SK-N-SH treated with all-trans-retinoic acid at 6 μM for 48 hours (cell line): ENCODE measurements around the gene YLPM1.

ENCODE experiments used
- ATAC-seq: fragments of 200-7000 bp; cut with Tn5 transposase; 3 replicates; pipeline ENCODE4 v1.9.1; 2020; ENCODE audit warnings: mild to moderate bottlenecking, moderate library complexity
- ARNTL ChIP-seq: fragments of 450-650 bp; formaldehyde crosslinking; IDR thresholded peaks from 2 replicates; pipeline ENCODE4 v1.5.0; 2020; ENCODE audit warnings: low read depth, mild to moderate bottlenecking, moderate library complexity, borderline replicate concordance
- BACH2 ChIP-seq: fragments of 250-450 bp; sonication (Bioruptor Pico); IDR thresholded peaks from 2 replicates; pipeline ENCODE4 v1.9.0; 2021; ENCODE audit warnings: mild to moderate bottlenecking, borderline replicate concordance
- CREB5 ChIP-seq: fragments of 250-450 bp; sonication (Bioruptor Pico); IDR thresholded peaks from 2 replicates; pipeline ENCODE4 v1.5.1; 2020; ENCODE audit warnings: low read depth, mild to moderate bottlenecking, moderate library complexity
- CSDC2 ChIP-seq: fragments of 250-450 bp; sonication (Bioruptor Pico); IDR thresholded peaks from 2 replicates; pipeline ENCODE4 v1.5.0; 2020; ENCODE audit warnings: mild to moderate bottlenecking, moderate library complexity
- CSRNP3 ChIP-seq: fragments of 250-450 bp; sonication (Bioruptor Pico); IDR thresholded peaks from 2 replicates; pipeline ENCODE4 v1.5.1; 2021; ENCODE audit warnings: mild to moderate bottlenecking, moderate library complexity
- ESRRG ChIP-seq: fragments of 250-450 bp; sonication (Bioruptor Pico); IDR thresholded peaks from 2 replicates; pipeline ENCODE4 v1.6.1; 2021; ENCODE audit warnings: mild to moderate bottlenecking
- GLIS3 ChIP-seq: fragments of 250-450 bp; sonication (Bioruptor Pico); IDR thresholded peaks from 2 replicates; pipeline ENCODE4 v1.5.0; 2020; ENCODE audit warnings: mild to moderate bottlenecking, moderate library complexity
- ISL1 ChIP-seq: fragments of 250-450 bp; sonication (Bioruptor Pico); IDR thresholded peaks from 2 replicates; pipeline ENCODE4 v2.1.2; 2022; ENCODE audit warnings: mild to moderate bottlenecking, moderate library complexity
- OSR1 ChIP-seq: fragments of 250-450 bp; sonication (Bioruptor Pico); IDR thresholded peaks from 2 replicates; pipeline ENCODE4 v1.8.0; 2022; ENCODE audit warnings: moderate library complexity, mild to moderate bottlenecking, inconsistent platforms
- PATZ1 ChIP-seq: fragments of 250-450 bp; sonication (Bioruptor Pico); IDR thresholded peaks from 2 replicates; pipeline ENCODE4 v1.8.0; 2020; ENCODE audit warnings: mild to moderate bottlenecking, moderate library complexity, borderline replicate concordance
- POU6F1 ChIP-seq: fragments of 250-450 bp; sonication (Bioruptor Pico); IDR thresholded peaks from 2 replicates; pipeline ENCODE4 v1.8.0; 2021; ENCODE audit warnings: low read depth, mild to moderate bottlenecking, moderate library complexity, borderline replicate concordance
- PPARA ChIP-seq: fragments of 250-450 bp; sonication (Bioruptor Pico); IDR thresholded peaks from 2 replicates; pipeline ENCODE4 v1.5.0; 2020; ENCODE audit warnings: mild to moderate bottlenecking, borderline replicate concordance
- RARB ChIP-seq: fragments of 250-450 bp; sonication (Bioruptor Pico); IDR thresholded peaks from 2 replicates; pipeline ENCODE4 v1.8.0; 2021; ENCODE audit warnings: mild to moderate bottlenecking, moderate library complexity
- SNAI2 ChIP-seq: fragments of 250-450 bp; sonication (Bioruptor Pico); IDR thresholded peaks from 2 replicates; pipeline ENCODE4 v1.5.0; 2020; ENCODE audit warnings: mild to moderate bottlenecking, moderate library complexity
- TCF4 ChIP-seq: fragments of 250-450 bp; sonication (Bioruptor Pico); IDR thresholded peaks from 2 replicates; pipeline ENCODE4 v1.8.0; 2021; ENCODE audit warnings: mild to moderate bottlenecking, moderate library complexity, borderline replicate concordance
- TOX ChIP-seq: fragments of 250-450 bp; sonication (Bioruptor Pico); IDR thresholded peaks from 2 replicates; pipeline ENCODE4 v1.8.0; 2021; ENCODE audit warnings: mild to moderate bottlenecking, moderate library complexity, borderline replicate concordance
- ZC3H10 ChIP-seq: fragments of 250-450 bp; sonication (Bioruptor Pico); IDR thresholded peaks from 2 replicates; pipeline ENCODE4 v1.5.1; 2021; ENCODE audit warnings: mild to moderate bottlenecking, moderate library complexity
- ZFP3 ChIP-seq: fragments of 250-450 bp; sonication (Bioruptor Pico); IDR thresholded peaks from 2 replicates; pipeline ENCODE4 v1.5.0; 2020; ENCODE audit warnings: mild to moderate bottlenecking, moderate library complexity
- ZFP30 ChIP-seq: fragments of 450-650 bp; formaldehyde crosslinking; IDR thresholded peaks from 2 replicates; pipeline ENCODE4 v1.5.0; 2022; ENCODE audit warnings: mild to moderate bottlenecking, moderate library complexity
- ZNF565 ChIP-seq: fragments of 450-650 bp; formaldehyde crosslinking; conservative IDR thresholded peaks from 2 replicates; pipeline ENCODE4 v1.5.0; 2020; ENCODE audit warnings: low read depth, mild to moderate bottlenecking, moderate library complexity
- ZNF70 ChIP-seq: fragments of 450-650 bp; formaldehyde crosslinking; IDR thresholded peaks from 2 replicates; pipeline ENCODE4 v1.5.0; 2020; ENCODE audit warnings: mild to moderate bottlenecking, moderate library complexity
- ZNF8 ChIP-seq: fragments of 450-650 bp; formaldehyde crosslinking; IDR thresholded peaks from 2 replicates; pipeline ENCODE4 v1.5.0; 2020; ENCODE audit warnings: mild to moderate bottlenecking, moderate library complexity

Gene YLPM1

GRCh38 chr14:74824997-74825396 is 61.9 kb downstream of the YLPM1 start (continued):
- TF ChIP-seq POU6F1 (CRISPR knock-in tag): no peak
- no peak for TF ChIP-seq ZNF70 (CRISPR knock-in tag)
- TF ChIP-seq ISL1 (CRISPR knock-in tag): no peak
- TF ChIP-seq CSDC2 (CRISPR knock-in tag): no peak
- no peak for TF ChIP-seq RARB (CRISPR knock-in tag)
- no peak for TF ChIP-seq ARNTL (CRISPR knock-in tag)
- no peak for TF ChIP-seq GLIS3 (CRISPR knock-in tag)
- TF ChIP-seq CREB5: no peak
- TF ChIP-seq, all 23 proteins: peak for 0

GRCh38 chr14:74826574-74826973 is 63.5 kb downstream of the YLPM1 start:
- no peak for ATAC-seq
- TF ChIP-seq ESRRG (CRISPR knock-in tag) (no peak), POU6F1 (CRISPR knock-in tag) (no peak), GLIS3 (CRISPR knock-in tag) (no peak), CREB5 (no peak), ZFP3 (CRISPR knock-in tag) (no peak), OSR1 (CRISPR knock-in tag) (no peak)

GRCh38 chr14:74829251-74829650 is 66.1 kb downstream of the YLPM1 start:
- no peak for ATAC-seq
- TF ChIP-seq CSRNP3 (CRISPR knock-in tag) (no peak), OSR1 (CRISPR knock-in tag) (no peak), ZNF8 (CRISPR knock-in tag) (no peak), ZC3H10 (CRISPR knock-in tag) (no peak), TCF4 (CRISPR knock-in tag) (no peak), TOX (no peak)

- no peak for ATAC-seq
- TF ChIP-seq ZNF70 (CRISPR knock-in tag) (no peak), PATZ1 (CRISPR knock-in tag) (no peak), CSRNP3 (CRISPR knock-in tag) (no peak), ZNF565 (no peak), ZFP3 (CRISPR knock-in tag) (no peak), OSR1 (CRISPR knock-in tag) (no peak), RARB (CRISPR knock-in tag) (no peak), BACH2 (no peak), ZFP30 (CRISPR knock-in tag) (no peak), POU6F1 (CRISPR knock-in tag) (no peak), ARNTL (CRISPR knock-in tag) (no peak), ISL1 (CRISPR knock-in tag) (no peak), SNAI2 (CRISPR knock-in tag) (no peak), PPARA (CRISPR knock-in tag) (no peak), GLIS3 (CRISPR knock-in tag) (no peak), ZC3H10 (CRISPR knock-in tag) (no peak)
Measured at GRCh38 chr14:74832849-74833248, 69.7 kb downstream of the YLPM1 start.
